ENCODE data around the gene BEND2.

Gene BEND2

DNA sequence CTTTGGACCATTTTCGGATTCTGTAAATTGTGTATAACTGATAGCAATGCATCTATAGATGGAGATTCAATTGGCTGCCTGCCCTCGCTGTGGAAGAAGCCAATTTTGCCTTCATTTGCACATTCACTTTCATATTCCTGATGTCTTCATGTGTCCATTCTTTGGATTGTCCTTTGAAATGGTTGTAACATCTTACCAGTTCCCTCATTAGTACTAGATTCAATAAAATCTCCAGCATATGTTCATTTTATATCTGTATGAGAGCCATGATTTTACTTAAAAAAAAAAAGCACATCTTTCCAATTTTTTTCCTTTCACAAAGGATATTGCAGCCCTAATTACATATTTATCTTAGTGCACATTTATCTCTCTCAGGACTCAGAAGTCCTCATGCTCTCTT lies 61.7 kb downstream of the BEND2 start:
- H3K4me1 ChIP-seq (ENCODE audit: control insufficient read depth, low read depth, low read length), result no peaks in the 10 kb centered on the region
- no peaks in the 10 kb centered on the region for H3K79me2 ChIP-seq (ENCODE audit: control insufficient read depth, insufficient read depth, low read length)
- no peak overlapping the region for H4K8ac ChIP-seq (ENCODE audit: low read depth, low read length)
- H3K18ac ChIP-seq (ENCODE audit: low read length), result no peak overlapping the region
- H3K27me3 ChIP-seq (ENCODE audit: insufficient read depth, low read length, poor library complexity), result no peaks in the 10 kb centered on the region
- H3K27ac ChIP-seq (ENCODE audit: low read depth, low read length), result no peak overlapping the region
- no peak overlapping the region for H3K4me2 ChIP-seq (ENCODE audit: low read length)
- no CpG with 5 or more reads among the region's 2 CpGs for WGBS (ENCODE audit: extremely low coverage, insufficient coverage, low lambda C conversion rate)
- no peak for DNase-seq
- no peak overlapping the region for H4K5ac ChIP-seq (ENCODE audit: low read length)
- no peak overlapping the region for H2BK15ac ChIP-seq (replicated peaks; ENCODE audit: low read depth)
- H3K4me3 ChIP-seq (ENCODE audit: low read length), result no peak overlapping the region
- no peaks in the 10 kb centered on the region for H3K36me3 ChIP-seq (ENCODE audit: control insufficient read depth, insufficient read depth, low read length)
- no peak overlapping the region for H3K4ac ChIP-seq (ENCODE audit: low read depth, low read length)
- no peak overlapping the region for H2BK120ac ChIP-seq (ENCODE audit: low read depth, low read length)
- H2AK5ac ChIP-seq (ENCODE audit: low read length), result no peak overlapping the region
- H3K9ac ChIP-seq (ENCODE audit: low read length), result no peak overlapping the region
- no peak overlapping the region for H3K23ac ChIP-seq (ENCODE audit: low read length)
- no peak overlapping the region for H3K56ac ChIP-seq (ENCODE audit: low read length)
- no peaks in the 10 kb centered on the region for H3K79me1 ChIP-seq (ENCODE audit: low read length)
- no peak overlapping the region for H2BK5ac ChIP-seq (ENCODE audit: low read length)

DNA sequence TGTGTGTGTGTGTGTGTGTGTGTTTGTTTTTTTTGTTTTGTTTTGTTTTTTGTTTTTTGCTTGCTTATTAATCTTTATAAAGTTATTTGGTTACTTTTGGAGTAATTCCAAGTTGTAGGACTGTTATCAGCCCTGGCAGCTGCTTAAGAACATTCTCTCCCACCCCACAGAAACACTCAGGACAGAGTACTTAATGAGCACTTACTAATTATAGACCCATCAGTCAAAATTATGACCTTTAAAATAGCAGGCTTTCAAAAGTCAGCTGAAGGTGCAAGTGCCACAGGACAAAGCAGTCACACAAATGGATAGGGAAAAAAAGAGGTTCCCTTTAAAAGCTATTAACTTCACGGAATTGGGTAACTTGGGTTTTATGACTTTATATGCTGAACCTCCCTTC lies 69.0 kb downstream of the BEND2 start:
- no peak for DNase-seq
- H3K27me3 ChIP-seq (ENCODE audit: insufficient read depth, low read length, poor library complexity), result no peaks in the 10 kb centered on the region
- H3K18ac ChIP-seq (ENCODE audit: low read length), result no peak overlapping the region
- H4K5ac ChIP-seq (ENCODE audit: low read length), result no peak overlapping the region
- H3K79me2 ChIP-seq (ENCODE audit: control insufficient read depth, insufficient read depth, low read length), result no peaks in the 10 kb centered on the region
- H2BK15ac ChIP-seq (replicated peaks; ENCODE audit: low read depth), result no peak overlapping the region
- no peaks in the 10 kb centered on the region for H3K36me3 ChIP-seq (ENCODE audit: control insufficient read depth, insufficient read depth, low read length)
- no peak overlapping the region for H3K4me3 ChIP-seq (ENCODE audit: low read length)
- H3K27ac ChIP-seq (ENCODE audit: low read depth, low read length), result no peak overlapping the region
- no peak overlapping the region for H4K8ac ChIP-seq (ENCODE audit: low read depth, low read length)
- H3K4me1 ChIP-seq (ENCODE audit: control insufficient read depth, low read depth, low read length), result no peaks in the 10 kb centered on the region
- H3K23ac ChIP-seq (ENCODE audit: low read length), result no peak overlapping the region
- whole genome bisulfite sequencing (ENCODE audit: extremely low coverage, insufficient coverage, low lambda C conversion rate), result no CpG with 5 or more reads among the region's 1 CpG
- H3K9ac ChIP-seq (ENCODE audit: low read length), result no peak overlapping the region
- H2BK5ac ChIP-seq (ENCODE audit: low read length), result no peak overlapping the region
- H3K4ac ChIP-seq (ENCODE audit: low read depth, low read length), result no peak overlapping the region
- H3K4me2 ChIP-seq (ENCODE audit: low read length), result no peak overlapping the region
- no peak overlapping the region for H2AK5ac ChIP-seq (ENCODE audit: low read length)
- H2BK120ac ChIP-seq (ENCODE audit: low read depth, low read length), result no peak overlapping the region
- H3K79me1 ChIP-seq (ENCODE audit: low read length), result no peaks in the 10 kb centered on the region
- H3K56ac ChIP-seq (ENCODE audit: low read length), result no peak overlapping the region

DNA sequence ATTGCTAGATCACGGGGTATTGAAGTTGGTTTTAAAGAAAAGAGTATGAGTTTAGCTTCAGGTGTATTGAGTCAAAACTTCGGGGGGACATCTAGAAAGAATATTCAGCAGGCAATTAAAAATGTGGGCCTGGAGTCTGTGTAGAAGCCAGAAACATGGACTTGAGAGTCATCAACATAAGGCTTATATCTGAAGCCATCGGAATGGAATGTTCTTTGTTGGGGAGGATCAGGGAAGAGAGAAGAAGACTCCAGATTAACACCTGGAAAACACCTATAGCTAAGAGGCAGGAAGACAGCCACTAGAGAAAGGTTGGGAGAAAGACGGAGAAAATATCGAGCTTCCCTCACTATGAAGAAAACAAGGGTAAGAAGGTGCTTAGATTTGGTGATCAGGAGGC lies 69.5 kb downstream of the BEND2 start:
- Histone ChIP-seq H3K27me3 (ENCODE audit: insufficient read depth, low read length, poor library complexity) (no peaks in the 10 kb centered on the region), H3K79me2 (ENCODE audit: control insufficient read depth, insufficient read depth, low read length) (no peaks in the 10 kb centered on the region), H3K4me1 (ENCODE audit: control insufficient read depth, low read depth, low read length) (no peaks in the 10 kb centered on the region), H3K23ac (ENCODE audit: low read length) (no peak overlapping the region), H2BK120ac (ENCODE audit: low read depth, low read length) (no peak overlapping the region), H3K4me2 (ENCODE audit: low read length) (no peak overlapping the region), H3K9ac (ENCODE audit: low read length) (no peak overlapping the region), H2AK5ac (ENCODE audit: low read length) (no peak overlapping the region), H2BK15ac (replicated peaks; ENCODE audit: low read depth) (no peak overlapping the region), H2BK5ac (ENCODE audit: low read length) (no peak overlapping the region), H3K36me3 (ENCODE audit: control insufficient read depth, insufficient read depth, low read length) (no peaks in the 10 kb centered on the region), H3K56ac (ENCODE audit: low read length) (no peak overlapping the region), H4K8ac (ENCODE audit: low read depth, low read length) (no peak overlapping the region), H3K4me3 (ENCODE audit: low read length) (no peak overlapping the region), H3K27ac (ENCODE audit: low read depth, low read length) (no peak overlapping the region), H3K18ac (ENCODE audit: low read length) (no peak overlapping the region), H4K5ac (ENCODE audit: low read length) (no peak overlapping the region), H3K4ac (ENCODE audit: low read depth, low read length) (no peak overlapping the region), H3K79me1 (ENCODE audit: low read length) (no peaks in the 10 kb centered on the region)
- no peak for DNase-seq
- no CpG with 5 or more reads among the region's 5 CpGs for WGBS (ENCODE audit: extremely low coverage, insufficient coverage, low lambda C conversion rate)

DNA sequence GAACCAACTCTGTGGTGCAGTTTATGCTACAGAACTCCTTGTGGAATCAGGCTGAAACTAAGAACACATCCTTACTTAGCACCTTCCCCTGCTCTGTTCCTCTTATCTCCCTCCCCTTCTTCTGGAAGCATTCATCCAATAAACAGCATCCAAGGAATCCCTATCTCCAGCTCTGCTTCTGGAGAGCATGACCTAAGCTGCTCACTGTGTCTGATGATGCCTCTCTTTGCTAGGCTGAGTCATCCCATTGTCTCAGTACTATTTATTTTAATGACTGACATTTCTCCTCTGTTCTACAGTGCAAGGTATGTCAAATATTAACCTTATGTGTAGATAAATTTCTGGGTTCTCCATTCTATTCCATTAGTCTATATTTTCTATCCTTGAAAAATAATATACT lies 71.2 kb downstream of the BEND2 start:
- H3K9ac ChIP-seq (ENCODE audit: low read length), result no peak overlapping the region
- no peak overlapping the region for H3K18ac ChIP-seq (ENCODE audit: low read length)
- H3K79me2 ChIP-seq (ENCODE audit: control insufficient read depth, insufficient read depth, low read length), result no peaks in the 10 kb centered on the region
- no peak overlapping the region for H3K23ac ChIP-seq (ENCODE audit: low read length)
- peak; percentile 54 for DNase-seq
- H2BK15ac ChIP-seq (replicated peaks; ENCODE audit: low read depth), result no peak overlapping the region
- H3K4me3 ChIP-seq (ENCODE audit: low read length), result no peak overlapping the region
- no peak overlapping the region for H3K4ac ChIP-seq (ENCODE audit: low read depth, low read length)
- H3K36me3 ChIP-seq (ENCODE audit: control insufficient read depth, insufficient read depth, low read length), result no peaks in the 10 kb centered on the region
- no peak overlapping the region for H2BK120ac ChIP-seq (ENCODE audit: low read depth, low read length)
- H3K4me1 ChIP-seq (ENCODE audit: control insufficient read depth, low read depth, low read length), result no peaks in the 10 kb centered on the region
- H3K79me1 ChIP-seq (ENCODE audit: low read length), result no peaks in the 10 kb centered on the region
- no peak overlapping the region for H3K56ac ChIP-seq (ENCODE audit: low read length)
- no peaks in the 10 kb centered on the region for H3K27me3 ChIP-seq (ENCODE audit: insufficient read depth, low read length, poor library complexity)
- H2AK5ac ChIP-seq (ENCODE audit: low read length), result no peak overlapping the region
- H4K8ac ChIP-seq (ENCODE audit: low read depth, low read length), result no peak overlapping the region
- no peak overlapping the region for H3K4me2 ChIP-seq (ENCODE audit: low read length)
- no peak overlapping the region for H4K5ac ChIP-seq (ENCODE audit: low read length)
- no peak overlapping the region for H3K27ac ChIP-seq (ENCODE audit: low read depth, low read length)
- no peak overlapping the region for H2BK5ac ChIP-seq (ENCODE audit: low read length)

DNA sequence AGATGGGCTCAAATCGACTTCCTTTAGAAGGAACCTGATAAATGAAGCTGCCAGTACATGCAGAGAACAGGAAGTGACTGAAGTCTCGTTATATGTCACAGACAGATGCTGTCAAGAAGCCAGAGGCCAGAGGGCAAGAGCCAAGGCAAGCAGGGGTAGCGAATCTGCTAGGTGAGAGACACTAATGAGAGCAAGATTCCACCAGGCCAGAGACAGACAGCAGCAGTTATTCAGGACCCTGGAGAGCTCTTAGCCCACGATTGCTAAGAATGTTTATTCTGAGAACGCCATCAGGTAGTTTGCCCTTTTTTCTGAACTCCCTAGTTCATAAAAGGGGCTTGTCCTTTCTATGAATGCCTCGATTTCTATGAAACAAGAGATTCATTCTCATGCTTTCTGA lies 73.7 kb downstream of the BEND2 start:
- Histone ChIP-seq H3K18ac (ENCODE audit: low read length) (no peak overlapping the region), H4K5ac (ENCODE audit: low read length) (no peak overlapping the region), H3K4me2 (ENCODE audit: low read length) (no peak overlapping the region), H2AK5ac (ENCODE audit: low read length) (no peak overlapping the region), H3K79me1 (ENCODE audit: low read length) (no peaks in the 10 kb centered on the region), H3K9ac (ENCODE audit: low read length) (no peak overlapping the region), H2BK5ac (ENCODE audit: low read length) (no peak overlapping the region), H3K36me3 (ENCODE audit: control insufficient read depth, insufficient read depth, low read length) (no peaks in the 10 kb centered on the region), H3K23ac (ENCODE audit: low read length) (no peak overlapping the region), H3K4me3 (ENCODE audit: low read length) (no peak overlapping the region), H4K8ac (ENCODE audit: low read depth, low read length) (no peak overlapping the region), H3K27me3 (ENCODE audit: insufficient read depth, low read length, poor library complexity) (no peaks in the 10 kb centered on the region), H2BK15ac (replicated peaks; ENCODE audit: low read depth) (no peak overlapping the region), H3K79me2 (ENCODE audit: control insufficient read depth, insufficient read depth, low read length) (no peaks in the 10 kb centered on the region), H3K56ac (ENCODE audit: low read length) (no peak overlapping the region), H3K4ac (ENCODE audit: low read depth, low read length) (no peak overlapping the region), H3K27ac (ENCODE audit: low read depth, low read length) (no peak overlapping the region), H3K4me1 (ENCODE audit: control insufficient read depth, low read depth, low read length) (no peaks in the 10 kb centered on the region), H2BK120ac (ENCODE audit: low read depth, low read length) (no peak overlapping the region)
- DNase-seq, result peak; percentile 59
- WGBS (ENCODE audit: extremely low coverage, insufficient coverage, low lambda C conversion rate), result no CpG with 5 or more reads among the region's 6 CpGs

DNA sequence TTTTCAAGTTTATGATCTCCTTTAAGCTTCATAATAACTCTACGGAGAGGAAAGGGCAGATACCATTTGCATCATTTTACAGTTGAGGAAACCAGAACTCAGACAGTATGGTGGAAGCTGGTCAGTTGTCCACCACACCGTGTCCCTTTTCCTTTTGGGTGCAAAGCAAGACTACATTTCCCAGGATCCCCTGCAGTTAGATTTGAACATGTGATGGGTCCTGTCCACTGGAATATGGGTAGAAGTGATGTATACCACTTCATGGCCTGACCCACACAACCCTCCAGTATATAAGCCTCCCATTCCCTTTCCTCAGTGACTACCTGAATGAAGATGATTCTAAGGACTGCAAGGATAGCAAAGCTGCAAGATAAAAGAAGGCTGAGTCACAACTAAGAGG lies 74.7 kb downstream of the BEND2 start:
- no peak overlapping the region for H3K4me2 ChIP-seq (ENCODE audit: low read length)
- no peak overlapping the region for H3K4me3 ChIP-seq (ENCODE audit: low read length)
- no peak overlapping the region for H3K9ac ChIP-seq (ENCODE audit: low read length)
- H3K23ac ChIP-seq (ENCODE audit: low read length), result no peak overlapping the region
- no peak overlapping the region for H3K18ac ChIP-seq (ENCODE audit: low read length)
- no peak overlapping the region for H3K27ac ChIP-seq (ENCODE audit: low read depth, low read length)
- H2BK120ac ChIP-seq (ENCODE audit: low read depth, low read length), result no peak overlapping the region
- H2AK5ac ChIP-seq (ENCODE audit: low read length), result no peak overlapping the region
- H3K56ac ChIP-seq (ENCODE audit: low read length), result no peak overlapping the region
- no peak overlapping the region for H4K5ac ChIP-seq (ENCODE audit: low read length)
- H3K79me2 ChIP-seq (ENCODE audit: control insufficient read depth, insufficient read depth, low read length), result no peaks in the 10 kb centered on the region
- H3K27me3 ChIP-seq (ENCODE audit: insufficient read depth, low read length, poor library complexity), result no peaks in the 10 kb centered on the region
- H3K79me1 ChIP-seq (ENCODE audit: low read length), result no peaks in the 10 kb centered on the region
- WGBS (ENCODE audit: extremely low coverage, insufficient coverage, low lambda C conversion rate), result no CpG with 5 or more reads among the region's 2 CpGs
- H3K36me3 ChIP-seq (ENCODE audit: control insufficient read depth, insufficient read depth, low read length), result no peaks in the 10 kb centered on the region
- H4K8ac ChIP-seq (ENCODE audit: low read depth, low read length), result no peak overlapping the region
- no peaks in the 10 kb centered on the region for H3K4me1 ChIP-seq (ENCODE audit: control insufficient read depth, low read depth, low read length)
- no peak for DNase-seq
- no peak overlapping the region for H3K4ac ChIP-seq (ENCODE audit: low read depth, low read length)
- no peak overlapping the region for H2BK5ac ChIP-seq (ENCODE audit: low read length)
- no peak overlapping the region for H2BK15ac ChIP-seq (replicated peaks; ENCODE audit: low read depth)
